ENCODE data around the gene PLCB4.

GRCh38 chr20:9210356-9210755 is 141.5 kb downstream of the PLCB4 start:
- TF ChIP-seq CTCF (IDR thresholded peaks at IDR 0.05): no peak
- no peak for TF ChIP-seq POLR2A (IDR thresholded peaks at IDR 0.05)

Data from adrenal gland (tissue), 5 donors.